ENCODE data around the gene RABGAP1. TPM values are rescaled to one million over a fixed set of nuclear protein-coding genes. Genes with fewer than 3 reads are reported as not detected.

The RABGAP1 gene
- polyA plus RNA-seq, 1 of the 3 experiments (the other 2 are of a cell fraction), result 20.2 TPM

DNA sequence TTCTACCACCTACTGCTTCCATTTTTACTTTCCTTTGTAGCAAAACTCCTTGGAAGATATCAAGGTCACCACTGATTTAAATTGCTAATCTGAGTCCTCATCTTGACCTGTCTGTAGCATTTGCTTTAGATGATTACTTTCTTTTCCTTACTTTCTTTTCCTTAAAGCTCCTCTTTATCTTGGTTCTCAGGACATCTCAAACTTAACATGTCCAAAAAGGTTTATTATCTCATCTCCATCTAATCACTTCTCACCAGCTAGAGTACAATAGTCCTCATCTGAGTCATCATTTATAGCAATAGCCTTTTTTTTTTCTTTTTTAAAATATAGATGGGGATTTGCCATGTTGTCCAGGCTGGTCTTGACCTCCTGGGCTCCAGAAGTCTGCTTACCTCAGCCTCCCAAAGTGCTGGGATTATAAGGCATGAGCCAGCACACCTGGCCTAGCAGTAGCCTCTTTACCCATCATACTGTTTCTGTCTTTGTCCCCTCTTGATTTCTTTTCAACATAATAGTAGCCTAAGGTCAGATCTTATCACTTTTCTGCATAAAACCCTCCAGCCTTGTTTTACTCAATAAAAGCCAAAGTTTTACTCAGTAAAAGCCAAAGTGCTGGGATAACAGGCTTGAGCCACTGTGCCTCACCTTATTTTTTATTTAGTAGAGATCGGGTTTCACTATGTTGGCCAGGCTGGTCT lies 59.7 kb downstream of the RABGAP1 start:
- Histone ChIP-seq H3K27me3 (ENCODE audit: insufficient read depth) (no peaks in the 10 kb centered on the region), H3K4me1 (ENCODE audit: control insufficient read depth in 1 of 2, insufficient read depth in 2 of 2, low read depth in 1 of 2, low read length in 1 of 2) (peaks cover 0 to 24% of the 10 kb centered on the region in 2 experiments; a peak in 3 of 4 replicates), H3K9me3 (no peaks in the 10 kb centered on the region), H3K9me2 (no peaks in the 10 kb centered on the region), H3K4me2 (0 out of 2 replicates have a peak overlapping the region, but pooled peaks have one; percentile 0), H3K9ac (no peak overlapping the region), H4K20me1 (ENCODE audit: insufficient read depth) (no peaks in the 10 kb centered on the region), H3F3A (replicated peaks; ENCODE audit: insufficient read depth) (peaks cover 41% of the 10 kb centered on the region), H3K4me3 (ENCODE audit: low read depth in 2 of 2, low read length in 1 of 2) (no peak overlapping the region), H3K36me3 (replicated peaks in 1 of 2; ENCODE audit: control insufficient read depth in 1 of 2, insufficient read depth in 2 of 2, low read length in 1 of 2) (peaks cover 37 to 54% of the 10 kb centered on the region in 2 experiments), H2AFZ (ENCODE audit: low read depth) (no peak overlapping the region), H3K79me2 (ENCODE audit: insufficient read depth) (no peaks in the 10 kb centered on the region), H3K27ac (ENCODE audit: low read depth in 2 of 2, low read length in 1 of 2) (peak overlapping the region in 1 of 2 experiments; percentile 58; a peak in 2 of 4 replicates)
- WGBS (ENCODE audit: low lambda C conversion rate), result 100% methylated on average over 1 of the region's 1 CpG
- POLR2A ChIA-PET, result no interaction called here
- TF ChIP-seq TCF12 (IDR thresholded peaks at IDR 0.05) (peak; percentile 48), JUND (IDR thresholded peaks at IDR 0.05) (peak; percentile 54; the same call in 1 of the 2 replicates), YY1 (IDR thresholded peaks at IDR 0.05; ENCODE audit: low read depth) (no peak), RXRA (IDR thresholded peaks at IDR 0.05; ENCODE audit: borderline replicate concordance, low read depth) (no peak), FOXJ3 (CRISPR knock-in tag; IDR thresholded peaks at IDR 0.05) (no peak), TEAD4 (IDR thresholded peaks at IDR 0.05; ENCODE audit: borderline replicate concordance, insufficient read depth) (no peak), CHD2 (IDR thresholded peaks at IDR 0.05; ENCODE audit: low read length, partially characterized antibody) (no peak), EZH2phosphoT487 (IDR thresholded peaks at IDR 0.05; ENCODE audit: borderline replicate concordance, low read depth) (no peak), ELF1 (IDR thresholded peaks at IDR 0.05) (no peak), NRF1 (IDR thresholded peaks at IDR 0.05; ENCODE audit: low read depth, low read length) (no peak), NFIC (IDR thresholded peaks at IDR 0.05; ENCODE audit: borderline replicate concordance) (peak; percentile 15; the same call in 1 of the 2 replicates), EP300 (IDR thresholded peaks at IDR 0.05; ENCODE audit: borderline replicate concordance in 1 of 2, low read depth in 1 of 2, low read length in 1 of 2) (0 out of 4 replicates have a peak, but pooled peaks of 1 of the 2 experiments have one; percentile 20)
- TF ChIP-seq, protein P1, sequence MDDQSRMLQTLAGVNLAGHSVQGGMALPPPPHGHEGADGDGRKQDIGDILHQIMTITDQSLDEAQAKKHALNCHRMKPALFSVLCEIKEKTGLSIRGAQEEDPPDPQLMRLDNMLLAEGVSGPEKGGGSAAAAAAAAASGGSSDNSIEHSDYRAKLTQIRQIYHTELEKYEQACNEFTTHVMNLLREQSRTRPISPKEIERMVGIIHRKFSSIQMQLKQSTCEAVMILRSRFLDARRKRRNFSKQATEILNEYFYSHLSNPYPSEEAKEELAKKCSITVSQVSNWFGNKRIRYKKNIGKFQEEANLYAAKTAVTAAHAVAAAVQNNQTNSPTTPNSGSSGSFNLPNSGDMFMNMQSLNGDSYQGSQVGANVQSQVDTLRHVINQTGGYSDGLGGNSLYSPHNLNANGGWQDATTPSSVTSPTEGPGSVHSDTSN (IDR thresholded peaks at IDR 0.05), result 0 out of 2 replicates have a peak, but pooled peaks have one; percentile 19
- TF ChIP-seq, protein P2, sequence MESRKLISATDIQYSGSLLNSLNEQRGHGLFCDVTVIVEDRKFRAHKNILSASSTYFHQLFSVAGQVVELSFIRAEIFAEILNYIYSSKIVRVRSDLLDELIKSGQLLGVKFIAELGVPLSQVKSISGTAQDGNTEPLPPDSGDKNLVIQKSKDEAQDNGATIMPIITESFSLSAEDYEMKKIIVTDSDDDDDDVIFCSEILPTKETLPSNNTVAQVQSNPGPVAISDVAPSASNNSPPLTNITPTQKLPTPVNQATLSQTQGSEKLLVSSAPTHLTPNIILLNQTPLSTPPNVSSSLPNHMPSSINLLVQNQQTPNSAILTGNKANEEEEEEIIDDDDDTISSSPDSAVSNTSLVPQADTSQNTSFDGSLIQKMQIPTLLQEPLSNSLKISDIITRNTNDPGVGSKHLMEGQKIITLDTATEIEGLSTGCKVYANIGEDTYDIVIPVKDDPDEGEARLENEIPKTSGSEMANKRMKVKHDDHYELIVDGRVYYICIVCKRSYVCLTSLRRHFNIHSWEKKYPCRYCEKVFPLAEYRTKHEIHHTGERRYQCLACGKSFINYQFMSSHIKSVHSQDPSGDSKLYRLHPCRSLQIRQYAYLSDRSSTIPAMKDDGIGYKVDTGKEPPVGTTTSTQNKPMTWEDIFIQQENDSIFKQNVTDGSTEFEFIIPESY (IDR thresholded peaks at IDR 0.05; ENCODE audit: borderline replicate concordance, low read depth), result no peak
- TF ChIP-seq, protein P3, sequence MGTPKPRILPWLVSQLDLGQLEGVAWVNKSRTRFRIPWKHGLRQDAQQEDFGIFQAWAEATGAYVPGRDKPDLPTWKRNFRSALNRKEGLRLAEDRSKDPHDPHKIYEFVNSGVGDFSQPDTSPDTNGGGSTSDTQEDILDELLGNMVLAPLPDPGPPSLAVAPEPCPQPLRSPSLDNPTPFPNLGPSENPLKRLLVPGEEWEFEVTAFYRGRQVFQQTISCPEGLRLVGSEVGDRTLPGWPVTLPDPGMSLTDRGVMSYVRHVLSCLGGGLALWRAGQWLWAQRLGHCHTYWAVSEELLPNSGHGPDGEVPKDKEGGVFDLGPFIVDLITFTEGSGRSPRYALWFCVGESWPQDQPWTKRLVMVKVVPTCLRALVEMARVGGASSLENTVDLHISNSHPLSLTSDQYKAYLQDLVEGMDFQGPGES (IDR thresholded peaks at IDR 0.05; ENCODE audit: low read depth, low read length), result no peak
- TF ChIP-seq, protein P4, sequence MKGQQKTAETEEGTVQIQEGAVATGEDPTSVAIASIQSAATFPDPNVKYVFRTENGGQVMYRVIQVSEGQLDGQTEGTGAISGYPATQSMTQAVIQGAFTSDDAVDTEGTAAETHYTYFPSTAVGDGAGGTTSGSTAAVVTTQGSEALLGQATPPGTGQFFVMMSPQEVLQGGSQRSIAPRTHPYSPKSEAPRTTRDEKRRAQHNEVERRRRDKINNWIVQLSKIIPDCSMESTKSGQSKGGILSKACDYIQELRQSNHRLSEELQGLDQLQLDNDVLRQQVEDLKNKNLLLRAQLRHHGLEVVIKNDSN (IDR thresholded peaks at IDR 0.05; ENCODE audit: borderline replicate concordance, low read depth), result no peak
- no peak for DNase-seq
- CTCF ChIA-PET, result no interaction called here
